Amniotic stem cell (primary cell): ENCODE results near the gene KCNMA1.

Source experiments
- DNase-seq: peaks from one replicate; lab custom pipeline; 2025; lab: John Stamatoyannopoulos, UW

The KCNMA1 gene

GRCh38 chr10:77263700-77264099 is 373.9 kb downstream of the KCNMA1 start:
- DNase-seq, result no peak

- no peak for DNase-seq
Observed at GRCh38 chr10:77261146-77261545, 376.5 kb downstream of the KCNMA1 start.

GRCh38 chr10:77259171-77259874 is 378.3 kb downstream of the KCNMA1 start:
- DNase-seq, result no peak

- DNase-seq, result no peak
Observed at GRCh38 chr10:77256346-77256745, 381.3 kb downstream of the KCNMA1 start.

GRCh38 chr10:77253556-77254064 is 384.0 kb downstream of the KCNMA1 start:
- no peak for DNase-seq

GRCh38 chr10:77253147-77253545 is 384.5 kb downstream of the KCNMA1 start:
- no peak for DNase-seq

GRCh38 chr10:77252380-77253146 is 385.0 kb downstream of the KCNMA1 start:
- no peak for DNase-seq

- DNase-seq, result no peak
Observed at GRCh38 chr10:77251297-77252013, 386.2 kb downstream of the KCNMA1 start.

- DNase-seq, result no peak
Observed at GRCh38 chr10:77249901-77250459, 387.6 kb downstream of the KCNMA1 start.

GRCh38 chr10:77248104-77248790 is 389.4 kb downstream of the KCNMA1 start:
- no peak for DNase-seq

GRCh38 chr10:77247031-77247990 is 390.3 kb downstream of the KCNMA1 start:
- no peak for DNase-seq

- DNase-seq, result no peak
Observed at GRCh38 chr10:77245953-77246352, 391.7 kb downstream of the KCNMA1 start.

- DNase-seq, result no peak
Observed at GRCh38 chr10:77244746-77245145, 392.9 kb downstream of the KCNMA1 start.

- no peak for DNase-seq
Observed at GRCh38 chr10:77244286-77244685, 393.3 kb downstream of the KCNMA1 start.

GRCh38 chr10:77241350-77241725 is 396.3 kb downstream of the KCNMA1 start:
- DNase-seq, result no peak

- DNase-seq, result no peak
Observed at GRCh38 chr10:77240706-77241349, 396.8 kb downstream of the KCNMA1 start.

GRCh38 chr10:77240041-77240652 is 397.5 kb downstream of the KCNMA1 start:
- no peak for DNase-seq

- no peak for DNase-seq
Observed at GRCh38 chr10:77237120-77237519, 400.5 kb downstream of the KCNMA1 start.

- DNase-seq, result no peak
Observed at GRCh38 chr10:77236700-77237099, 400.9 kb downstream of the KCNMA1 start.

- DNase-seq, result no peak
Observed at GRCh38 chr10:77236029-77236428, 401.6 kb downstream of the KCNMA1 start.
